SHP77 treated with DMSO at 0.1 percent for 48 hours (cell line): ENCODE results near the gene VPS4B.
A peak's percentile ranks its signal among the peaks of the same experiment; 100 is the strongest.
"Not testable (repeated sequence)": the region's sequence is repeated elsewhere in the genome, so short reads cannot be mapped to it uniquely, and the experiment has no call there.

Experiments used
- DNase-seq: peaks from one replicate; lab custom pipeline; 2025; lab: John Stamatoyannopoulos, UW

Gene VPS4B

GRCh38 chr18:63367053-63367953 is 55.0 kb downstream of the VPS4B start, which contains the start of gene KDSR:
Gene KDSR, minus strand, starts transcription at chr18:63367206. Its CDS starts 88 bp downstream, at chr18:63367118.
- peak; percentile 89 for DNase-seq

- DNase-seq: peak; percentile 10
Observed at GRCh38 chr18:63366213-63367052, 55.8 kb downstream of the VPS4B start.

- no peak for DNase-seq
Observed at GRCh38 chr18:63365876-63366212, 56.4 kb downstream of the VPS4B start.

GRCh38 chr18:63363951-63364350 is 58.3 kb downstream of the VPS4B start:
- no peak for DNase-seq

GRCh38 chr18:63363420-63363819 is 58.9 kb downstream of the VPS4B start:
- DNase-seq: not testable (repeated sequence)

GRCh38 chr18:63356272-63356896 is 65.9 kb downstream of the VPS4B start:
- no peak for DNase-seq

GRCh38 chr18:63350230-63350629 is 72.0 kb downstream of the VPS4B start:
- DNase-seq: no peak

- DNase-seq: no peak
Observed at GRCh38 chr18:63348508-63349136, 73.7 kb downstream of the VPS4B start.

GRCh38 chr18:63346480-63347183 is 75.6 kb downstream of the VPS4B start:
- no peak for DNase-seq

- DNase-seq: no peak
Observed at GRCh38 chr18:63346031-63346430, 76.2 kb downstream of the VPS4B start.

- DNase-seq: no peak
Observed at GRCh38 chr18:63344918-63345317, 77.4 kb downstream of the VPS4B start.

GRCh38 chr18:63344263-63344662 is 78.0 kb downstream of the VPS4B start:
- no peak for DNase-seq

GRCh38 chr18:63342206-63342605 is 80.1 kb downstream of the VPS4B start:
- DNase-seq: no peak

- DNase-seq: peak; percentile 8
Observed at GRCh38 chr18:63339920-63340484, 82.3 kb downstream of the VPS4B start.
